Stimulated activated CD8-positive, alpha-beta memory T cell treated with anti-CD3 and anti-CD28 coated beads, Interleukin-2, amount 100 ng/mL, for 1 hour (primary cell): ENCODE data around the gene ITLN1.
"Not testable (repeated sequence)": the region's sequence is repeated elsewhere in the genome, so short reads cannot be mapped to it uniquely, and the experiment has no call there.

Source experiments
- DNase-seq, 2 donors: peaks; one replicate each; pipeline ENCODE4 v3.0.0-alpha.2; 2020; ENCODE audit warnings: low read depth in 2 of 2

ITLN1 gene

DNA sequence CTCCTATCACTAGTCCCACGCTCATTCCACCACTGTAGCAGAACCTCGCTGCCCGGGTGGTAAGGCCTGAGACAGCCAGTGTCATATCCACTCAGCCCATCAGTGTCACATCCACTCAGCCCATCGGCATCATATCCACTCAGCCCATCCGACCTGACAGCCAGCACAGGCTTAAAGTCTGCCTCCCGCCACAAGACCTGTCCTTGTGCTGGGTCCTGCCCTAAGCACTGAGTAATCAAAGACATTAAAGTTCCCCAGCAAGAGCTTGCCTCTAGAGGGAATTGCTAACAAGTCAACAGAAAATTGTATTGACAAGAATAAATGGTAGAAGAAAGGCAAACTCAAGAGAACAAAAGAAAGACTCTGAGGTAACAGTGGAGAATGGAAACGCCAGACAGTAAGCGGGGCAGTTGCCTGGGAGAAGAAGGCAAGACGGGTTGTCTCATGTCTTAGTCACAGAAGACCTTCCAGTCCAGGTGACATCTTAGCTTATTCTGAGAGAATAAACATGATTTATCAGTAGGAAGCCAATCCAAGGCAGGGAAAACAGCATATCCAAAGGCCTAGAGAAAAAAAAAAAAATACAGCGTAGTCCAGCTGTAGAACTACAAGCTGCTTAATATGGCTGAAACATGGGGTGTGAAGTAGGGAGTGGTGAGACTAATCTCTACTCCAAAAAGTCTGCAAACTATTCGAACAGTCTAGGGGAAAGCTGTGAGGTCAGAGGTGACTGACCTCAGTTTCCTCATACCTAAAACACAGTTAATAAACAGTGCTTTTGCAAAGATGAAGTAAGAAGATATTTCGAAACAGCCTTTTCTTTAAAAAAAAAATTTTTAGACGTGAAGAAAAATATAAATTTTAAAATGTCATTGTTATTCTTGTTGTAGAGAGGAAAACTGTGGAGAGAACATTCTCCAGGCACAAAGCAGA lies 1.1 kb downstream of the ITLN1 start:
- DNase-seq, result no peak

DNA sequence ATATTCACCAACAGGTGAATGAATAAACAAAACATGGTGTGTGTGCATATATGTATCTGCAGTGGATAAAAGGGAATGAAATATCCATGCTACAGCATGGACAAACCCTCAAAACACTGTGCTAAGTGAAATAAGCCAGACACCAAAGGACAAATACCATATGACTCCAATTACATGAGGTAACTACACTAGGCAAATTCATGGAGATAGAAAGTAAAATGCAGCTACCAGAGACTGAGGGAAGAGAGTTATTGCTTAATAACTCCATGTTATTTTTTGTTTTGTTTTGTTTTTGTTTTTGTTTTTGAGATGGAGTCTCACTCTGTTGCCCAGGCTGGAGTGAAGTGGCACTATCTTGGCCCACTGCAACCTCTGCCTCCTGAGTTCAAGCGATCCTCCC lies 2.4 kb downstream of the ITLN1 start:
- DNase-seq, result no peak

DNA sequence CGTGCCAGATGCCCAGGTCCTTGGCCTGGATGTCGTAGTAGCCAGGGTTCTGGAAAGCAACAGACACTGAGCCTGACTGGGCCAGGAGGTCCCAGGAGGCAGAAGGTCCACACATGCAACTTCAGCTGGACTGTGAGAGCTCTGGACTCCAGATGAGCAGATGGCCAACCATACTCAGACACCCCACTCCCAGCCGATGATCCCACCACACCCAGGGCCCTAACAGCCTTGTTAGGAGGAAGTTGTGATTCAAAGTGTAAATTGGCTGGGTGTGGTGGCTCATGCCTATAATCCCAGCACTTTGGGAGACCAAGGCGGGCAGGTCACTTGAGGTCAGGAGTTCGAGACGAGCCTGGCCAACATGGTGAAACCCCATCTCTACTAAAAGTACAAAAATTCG lies 3.7 kb downstream of the ITLN1 start:
- not testable (repeated sequence) for DNase-seq

DNA sequence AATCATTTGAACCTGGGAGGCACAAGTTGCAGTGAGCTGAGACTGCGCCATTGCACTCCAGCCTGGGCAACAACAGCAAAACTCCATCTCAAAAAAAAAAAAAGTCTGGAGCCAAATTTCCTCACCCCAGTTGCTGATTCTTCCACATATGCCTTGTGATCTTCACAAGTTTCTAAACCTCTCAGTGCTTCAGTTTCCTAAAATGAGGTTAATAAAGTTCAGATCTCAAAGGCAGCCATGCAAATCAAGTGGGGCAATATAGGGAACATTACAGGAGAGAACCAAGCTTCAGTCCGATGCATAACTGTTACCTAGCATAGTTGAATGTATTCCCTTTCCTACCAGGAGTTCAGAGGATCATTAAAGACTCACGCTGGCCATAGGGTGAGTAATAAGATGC lies 4.8 kb downstream of the ITLN1 start:
- no peak for DNase-seq

DNA sequence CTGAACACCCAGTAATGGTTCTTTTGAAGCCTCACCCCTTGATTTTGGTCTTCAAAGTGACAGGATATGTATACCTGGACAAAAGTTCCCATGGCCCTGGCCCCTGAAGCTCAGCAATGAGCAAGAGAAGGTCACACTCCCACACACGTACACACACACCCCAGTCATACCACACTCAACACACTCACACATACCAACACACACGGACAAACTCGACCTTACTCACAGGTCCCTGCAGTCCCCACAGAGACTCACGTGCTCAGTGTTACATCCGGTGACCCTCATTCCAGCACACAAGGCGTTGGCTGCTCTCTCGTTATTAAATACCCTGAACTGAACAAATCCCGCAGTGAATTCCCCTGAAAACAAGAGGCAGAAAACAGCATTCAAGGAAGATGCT lies 5.9 kb downstream of the ITLN1 start:
- no peak for DNase-seq

DNA sequence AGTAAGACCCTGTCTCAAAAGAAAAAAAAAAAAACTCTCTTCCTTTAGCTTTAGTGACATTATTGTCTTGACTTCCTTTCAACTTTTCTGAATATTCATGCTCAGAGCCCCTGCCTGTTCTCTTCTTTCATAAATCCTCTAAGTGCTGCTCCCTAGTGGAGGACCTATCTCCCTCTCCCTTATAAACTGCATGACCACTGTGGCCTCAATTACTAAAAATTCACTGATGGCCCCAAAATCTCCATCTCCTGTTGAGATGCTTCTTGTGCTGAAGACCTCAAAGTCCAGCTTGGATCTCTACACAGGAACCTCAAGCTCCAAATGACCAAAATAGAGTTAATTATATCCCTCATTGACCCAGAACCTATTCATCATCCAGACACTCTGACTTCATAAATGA lies 7.8 kb downstream of the ITLN1 start:
- no peak for DNase-seq

DNA sequence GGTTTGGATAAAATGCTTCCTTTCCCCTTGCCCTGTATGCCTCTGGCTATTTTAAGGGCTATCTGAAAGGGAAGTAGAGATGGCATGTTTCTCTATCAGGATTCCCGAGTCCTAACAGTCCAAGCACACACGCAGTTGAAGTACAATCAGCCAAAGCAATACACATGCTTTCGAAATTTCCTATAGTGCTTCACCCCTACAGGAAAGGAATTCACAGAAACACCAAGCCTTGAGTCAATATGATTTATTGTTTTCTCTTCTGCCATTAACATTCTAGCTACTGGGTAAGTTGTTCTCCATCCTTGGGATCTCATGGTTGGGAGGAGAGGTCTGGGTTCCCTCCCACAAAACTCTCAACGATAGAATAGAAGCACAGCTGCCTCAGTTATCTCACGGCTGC lies 8.7 kb downstream of the ITLN1 start:
- no peak for DNase-seq

DNA sequence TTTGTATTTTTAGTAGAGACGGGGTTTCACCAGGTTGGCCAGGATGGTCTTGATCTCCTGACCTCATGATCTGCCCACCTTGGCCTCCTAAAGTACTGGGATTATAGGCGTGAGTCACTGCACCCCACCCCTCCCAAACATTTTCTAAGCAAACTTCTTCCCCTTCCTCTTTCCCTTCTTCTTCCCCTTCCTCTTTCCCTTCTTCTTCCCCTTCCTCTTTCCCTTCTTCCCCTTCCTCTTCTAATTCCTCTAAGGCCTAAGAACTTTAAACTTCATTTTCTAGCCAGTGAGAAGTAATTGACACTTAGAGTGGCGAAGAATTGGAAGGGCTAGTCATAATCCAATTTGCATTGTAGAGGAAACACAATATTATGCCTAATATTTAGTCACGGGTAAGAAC lies 9.4 kb downstream of the ITLN1 start:
- not testable (repeated sequence) for DNase-seq

DNA sequence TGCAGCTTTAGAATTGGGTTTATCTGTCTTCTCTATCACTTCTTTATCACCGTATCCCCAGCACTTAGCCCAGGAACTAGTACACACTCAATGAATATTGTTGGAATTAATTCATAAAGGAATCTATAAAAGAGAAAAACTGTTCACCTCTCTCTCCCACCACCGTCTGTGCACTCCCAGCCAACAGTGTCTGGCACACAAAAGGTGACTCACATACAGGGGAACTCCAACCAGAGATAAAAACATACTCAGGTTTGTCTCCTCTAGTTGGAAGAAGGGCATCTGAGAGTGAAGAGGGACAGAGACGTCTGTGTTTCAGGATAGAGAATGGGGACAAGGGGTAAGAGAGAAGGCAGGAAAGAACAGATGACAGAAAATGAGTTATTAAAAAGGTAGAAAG lies 10.0 kb downstream of the ITLN1 start:
- DNase-seq, result no peak

DNA sequence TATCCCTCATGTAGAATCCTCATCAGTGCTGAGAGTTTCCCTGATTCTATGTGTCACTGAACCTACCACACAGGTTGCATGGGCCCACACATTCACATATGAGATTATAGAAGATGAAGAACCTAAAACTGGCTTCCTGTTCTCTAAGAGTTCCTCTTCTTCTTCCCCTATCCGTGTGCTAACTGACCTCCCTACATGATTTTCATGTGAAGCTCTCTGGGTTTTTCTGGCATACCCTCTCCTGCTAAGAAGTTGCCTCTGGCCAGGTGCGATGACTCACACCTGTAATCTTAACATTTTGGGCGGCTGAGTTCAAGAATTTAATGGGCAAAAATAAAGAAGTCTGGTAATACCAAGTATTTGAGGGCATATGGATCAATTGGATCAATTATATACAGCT lies 16.8 kb downstream of the ITLN1 start:
- no peak for DNase-seq

DNA sequence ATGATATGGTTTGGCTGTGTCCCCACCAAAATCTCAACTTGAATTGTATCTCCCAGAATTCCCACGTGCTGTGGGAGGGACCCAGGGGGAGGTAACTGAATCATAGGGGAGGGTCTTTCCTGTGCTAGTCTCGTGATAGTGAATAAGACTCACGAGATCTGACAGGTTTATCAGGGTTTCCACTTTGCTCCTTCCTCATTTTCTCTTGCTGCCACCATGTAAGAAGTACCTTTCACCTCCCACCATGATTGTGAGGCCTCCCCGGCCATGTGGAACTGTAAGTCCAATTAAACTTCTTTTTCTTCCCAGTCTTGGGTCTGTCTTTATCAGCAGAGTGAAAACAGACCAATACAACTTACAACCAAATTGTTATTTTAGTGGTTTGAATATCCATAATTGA lies 17.3 kb downstream of the ITLN1 start:
- not testable (repeated sequence) for DNase-seq

DNA sequence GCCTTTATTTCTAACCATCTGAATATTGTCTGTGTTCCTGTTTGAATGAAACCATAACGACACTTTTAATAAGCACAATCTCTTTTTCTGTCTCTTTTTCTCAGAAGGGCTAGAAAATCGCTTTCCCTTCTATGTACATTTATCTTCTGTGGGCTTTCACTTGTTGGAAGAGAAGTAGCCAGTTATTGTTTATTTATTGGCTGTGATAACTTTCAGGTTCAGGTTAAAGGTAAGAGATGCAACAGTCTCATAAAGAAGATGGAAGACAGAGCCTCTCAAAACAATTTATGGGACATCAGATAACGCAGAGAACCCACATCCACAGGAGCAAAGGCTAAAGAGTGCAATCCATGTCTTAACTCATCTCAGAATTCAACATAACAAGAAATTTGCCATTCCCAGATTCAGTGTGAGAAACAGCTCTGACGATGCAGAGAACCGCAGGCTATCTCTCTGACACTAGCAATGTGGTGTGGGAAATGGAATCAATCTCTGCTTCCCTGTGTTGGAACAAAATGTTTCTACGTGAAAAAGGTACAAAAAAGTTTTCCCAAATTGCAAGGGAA lies 18.2 kb downstream of the ITLN1 start:
- DNase-seq, result no peak

DNA sequence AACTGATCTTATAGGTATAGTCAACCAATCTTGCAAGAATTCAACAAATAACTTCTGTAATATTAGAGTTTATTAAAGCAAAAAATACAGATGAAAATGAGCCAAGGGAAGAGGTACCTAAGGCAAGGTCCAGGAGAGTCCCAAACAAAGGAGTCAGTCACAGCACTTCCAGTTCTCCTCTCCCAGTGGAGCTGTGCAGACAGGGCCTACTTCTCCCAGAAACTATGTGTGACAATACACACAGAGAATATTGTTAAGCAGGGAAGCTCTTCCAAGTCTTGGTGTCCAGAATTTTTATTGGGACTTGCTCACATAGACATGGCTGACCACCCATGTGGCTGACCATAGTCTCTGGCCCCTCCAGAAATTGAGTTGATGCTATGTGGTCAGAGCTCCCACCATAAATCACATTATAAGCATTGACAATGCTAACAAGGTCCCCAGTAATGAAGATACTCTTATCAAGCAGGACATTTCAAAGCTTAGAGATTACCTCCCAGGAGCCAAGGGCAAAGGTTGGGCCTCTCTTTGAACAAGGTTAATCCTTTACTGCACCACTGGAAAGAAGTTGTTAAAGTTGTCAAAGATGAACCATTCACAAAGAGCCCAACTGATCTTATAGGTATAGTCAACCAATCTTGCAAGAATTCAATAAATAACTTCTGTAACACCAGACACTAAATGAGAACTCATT lies 18.8 kb downstream of the ITLN1 start:
- DNase-seq, result no peak

DNA sequence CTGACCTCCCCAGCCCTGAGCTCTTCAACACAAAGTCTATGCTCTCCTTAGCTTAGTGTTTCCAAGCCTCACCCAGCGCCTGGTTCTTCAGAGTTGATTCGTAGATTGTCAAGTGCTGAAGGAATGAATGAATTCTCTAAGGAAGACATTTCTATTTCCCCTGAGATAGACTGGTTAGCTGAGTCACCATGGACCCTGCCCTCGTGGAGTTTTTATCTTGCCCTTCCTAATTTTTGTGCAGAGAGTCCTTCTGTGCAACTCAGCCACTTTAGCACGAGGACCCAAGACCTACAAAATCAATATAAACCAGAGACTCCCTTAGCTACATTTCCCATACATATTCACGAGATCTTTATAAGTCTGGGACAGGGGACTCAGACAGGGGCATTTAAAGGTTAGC lies 19.6 kb downstream of the ITLN1 start:
- DNase-seq, result no peak

DNA sequence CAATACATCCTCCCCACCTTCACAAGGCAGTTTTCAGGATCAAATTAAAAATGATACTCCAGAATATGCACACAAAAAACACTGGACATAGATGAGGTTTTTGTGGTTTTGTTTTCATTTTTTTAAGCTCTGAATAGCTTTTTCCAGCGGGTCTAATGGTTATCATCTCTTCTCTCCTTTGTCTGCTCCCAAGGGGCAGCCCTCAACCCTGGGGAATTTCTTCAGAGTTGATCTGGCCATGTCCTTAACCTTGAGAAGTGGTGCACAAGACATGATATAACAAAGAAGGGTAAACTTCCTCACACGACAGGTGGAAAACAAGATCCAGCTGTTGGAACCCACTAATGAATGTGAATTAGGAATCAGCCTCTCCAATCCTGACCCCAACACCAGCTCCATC lies 20.8 kb downstream of the ITLN1 start:
- no peak for DNase-seq

DNA sequence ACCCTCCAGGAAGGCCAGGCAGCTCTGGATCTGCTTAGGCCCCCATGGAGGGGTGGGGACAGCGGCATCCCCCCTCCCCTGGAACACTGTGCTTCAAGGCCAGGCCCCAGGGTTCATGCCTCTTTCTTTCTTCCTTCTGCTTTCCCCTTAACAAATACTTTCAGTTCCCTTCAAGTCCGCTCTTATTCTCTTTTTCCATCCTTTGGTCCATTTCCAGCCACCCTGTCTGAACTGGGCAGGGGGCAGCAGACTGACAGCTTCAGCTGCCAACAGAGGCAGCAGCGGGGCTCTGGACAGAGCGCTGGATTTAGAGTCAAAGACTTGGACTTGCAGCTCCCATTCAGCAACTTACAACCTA lies 21.2 kb downstream of the ITLN1 start:
- no peak for DNase-seq

DNA sequence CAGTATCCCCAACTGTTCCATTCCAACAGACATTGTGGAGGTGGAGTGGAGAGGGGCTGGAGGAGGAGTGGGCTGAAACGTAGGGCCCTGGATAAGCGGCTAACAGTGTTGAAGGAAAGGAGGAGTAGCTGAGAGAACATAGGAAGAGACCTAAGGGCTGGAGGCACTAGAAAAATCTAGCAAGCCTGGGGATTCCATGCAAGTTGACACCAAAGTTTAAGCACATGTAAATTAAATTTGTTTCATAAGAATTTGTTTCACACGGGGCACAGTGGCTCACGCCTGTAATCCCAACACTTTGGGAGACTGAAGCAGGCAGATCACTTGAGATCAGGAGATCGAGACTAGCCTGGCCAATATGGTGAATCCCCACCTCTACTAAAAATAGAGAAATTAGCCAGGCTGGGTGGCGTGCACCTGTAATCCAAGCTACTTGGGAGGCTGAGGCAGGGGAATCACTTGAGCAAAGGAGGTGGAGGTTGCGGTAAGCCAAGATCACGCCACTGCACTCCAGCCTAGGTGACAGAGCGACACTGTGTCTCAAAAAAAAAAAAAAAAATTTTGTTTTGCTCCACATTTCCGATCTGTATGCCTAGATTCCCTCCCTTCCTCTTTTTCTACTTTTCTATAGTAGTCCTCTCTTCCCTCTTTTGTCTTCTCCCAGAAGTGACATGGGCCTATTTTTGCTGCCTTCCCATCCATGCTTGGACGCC lies 21.8 kb downstream of the ITLN1 start:
- DNase-seq, result no peak

DNA sequence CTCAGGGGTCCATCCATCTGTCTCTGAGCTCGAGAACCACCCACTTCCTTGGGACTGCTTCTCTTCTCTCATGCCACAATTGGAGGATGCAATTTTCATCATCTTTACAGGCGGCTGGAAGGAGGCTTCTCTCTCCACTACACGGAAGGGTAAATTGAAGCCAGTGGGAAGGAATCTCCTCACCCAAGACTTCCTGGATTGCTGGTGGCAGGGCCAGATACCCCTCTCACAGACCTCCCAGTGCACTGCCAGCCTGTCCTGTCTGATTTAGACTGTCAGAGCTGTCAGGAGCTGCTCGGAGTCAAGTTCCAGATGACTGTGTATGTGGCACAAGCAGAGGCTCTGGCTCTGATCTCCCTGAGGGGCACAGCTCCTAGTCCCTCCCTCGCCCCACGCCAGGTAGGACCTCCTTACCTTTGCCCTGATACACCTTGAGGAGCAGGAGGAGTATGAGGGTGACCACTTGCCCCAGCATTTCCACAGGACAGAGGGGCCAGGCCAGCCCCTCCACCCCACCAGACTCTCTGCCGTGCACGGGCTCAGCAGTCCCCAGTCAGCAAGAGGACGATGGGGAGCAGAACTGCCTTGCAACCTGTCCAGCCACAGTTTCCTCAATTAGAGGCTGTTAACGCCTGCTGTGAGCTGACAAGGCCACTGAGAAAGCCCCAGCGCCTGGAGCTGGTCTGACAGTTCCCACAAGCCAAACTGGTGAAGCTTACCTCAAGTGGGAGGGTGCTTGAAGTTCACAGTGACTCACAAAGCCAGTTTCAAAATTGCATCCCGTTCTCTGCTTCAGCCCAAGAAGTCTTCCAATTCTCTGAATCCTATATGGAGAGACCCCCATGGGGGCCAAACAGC lies 22.5 kb downstream of the ITLN1 start, which contains the start of gene CD244:
CD244 (minus strand) TSS at position 685 of the 858 bp plus-strand sequence; CDS start at position 475, 210 bp downstream.
- peak; percentile 28 to 47 for DNase-seq

DNA sequence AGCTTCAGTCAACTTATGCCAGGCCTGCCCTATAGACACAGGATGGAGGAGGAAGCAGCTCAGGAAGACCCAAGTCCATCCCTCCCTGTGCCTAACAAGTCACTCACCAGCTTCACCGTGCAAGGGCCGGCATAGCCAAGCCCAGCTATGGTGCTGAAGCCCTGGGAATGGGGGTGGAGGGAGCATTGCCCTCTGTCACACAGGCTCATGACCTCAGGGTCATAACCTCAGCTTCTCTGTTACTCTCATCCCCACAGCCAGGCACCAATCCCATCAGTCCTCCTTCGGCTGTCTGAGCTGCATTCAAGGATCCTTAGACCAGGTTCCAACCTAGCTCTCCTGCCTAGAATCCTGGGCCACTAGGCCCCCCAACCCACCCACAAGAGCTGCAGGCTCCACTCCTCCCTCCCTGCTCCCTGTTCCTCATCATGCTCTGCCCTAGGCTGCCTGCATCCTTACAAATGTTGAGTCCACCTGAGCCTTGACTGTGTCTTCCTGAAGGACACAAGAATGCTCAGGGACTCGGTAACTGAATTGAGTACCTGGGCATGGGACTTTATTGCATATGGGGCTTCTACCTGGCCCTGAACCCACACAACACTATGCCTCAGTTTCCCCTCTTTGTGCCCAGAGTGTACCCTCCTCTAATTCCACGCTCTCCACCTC lies 24.0 kb downstream of the ITLN1 start:
- no peak for DNase-seq

DNA sequence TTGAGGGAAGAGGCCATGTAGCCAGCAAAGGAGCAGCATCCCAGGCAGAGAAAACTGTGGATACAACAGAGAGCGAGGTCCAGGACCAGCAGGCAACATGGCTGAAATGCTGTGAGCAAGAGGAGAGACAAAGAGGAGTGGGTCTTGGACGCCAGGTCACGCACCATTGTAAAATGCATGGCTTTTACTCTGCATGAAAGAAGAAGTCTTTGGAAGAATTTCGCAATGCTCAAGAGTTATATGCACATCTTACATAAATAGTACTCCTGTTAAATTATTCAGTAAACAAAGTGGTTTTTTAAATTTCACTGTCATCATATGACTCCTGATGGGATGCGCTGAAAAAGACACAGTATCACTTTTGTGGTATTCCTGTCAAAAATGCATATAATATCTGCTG lies 25.8 kb downstream of the ITLN1 start:
- DNase-seq, result no peak

DNA sequence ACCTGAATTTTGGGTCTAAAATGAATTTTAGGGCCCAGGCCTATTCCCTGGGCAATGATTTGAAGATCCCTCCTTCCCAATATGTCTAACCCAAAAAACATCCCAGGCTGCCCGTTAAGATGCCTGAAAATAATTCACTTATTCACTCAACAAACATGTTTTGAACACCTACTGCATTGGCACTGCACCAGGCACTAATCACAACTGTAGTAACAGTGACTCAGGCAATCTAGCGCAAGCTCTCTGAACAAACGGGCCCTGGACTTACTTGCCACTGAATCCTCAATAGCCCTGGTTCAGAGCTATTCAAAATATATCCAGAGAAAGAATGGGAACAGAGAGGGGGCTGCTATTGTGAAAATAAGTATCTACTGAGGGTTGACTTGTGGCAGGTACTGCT lies 26.5 kb downstream of the ITLN1 start:
- no peak for DNase-seq
